GM21786 (cell line): ENCODE data around the gene HSF4.

Source experiments
- ATAC-seq: cut with Tn5 transposase; IDR thresholded peaks from one replicate; pipeline ENCODE4 v1.9.1; 2021; ENCODE audit not compliant: unreplicated experiment

HSF4 gene

DNA sequence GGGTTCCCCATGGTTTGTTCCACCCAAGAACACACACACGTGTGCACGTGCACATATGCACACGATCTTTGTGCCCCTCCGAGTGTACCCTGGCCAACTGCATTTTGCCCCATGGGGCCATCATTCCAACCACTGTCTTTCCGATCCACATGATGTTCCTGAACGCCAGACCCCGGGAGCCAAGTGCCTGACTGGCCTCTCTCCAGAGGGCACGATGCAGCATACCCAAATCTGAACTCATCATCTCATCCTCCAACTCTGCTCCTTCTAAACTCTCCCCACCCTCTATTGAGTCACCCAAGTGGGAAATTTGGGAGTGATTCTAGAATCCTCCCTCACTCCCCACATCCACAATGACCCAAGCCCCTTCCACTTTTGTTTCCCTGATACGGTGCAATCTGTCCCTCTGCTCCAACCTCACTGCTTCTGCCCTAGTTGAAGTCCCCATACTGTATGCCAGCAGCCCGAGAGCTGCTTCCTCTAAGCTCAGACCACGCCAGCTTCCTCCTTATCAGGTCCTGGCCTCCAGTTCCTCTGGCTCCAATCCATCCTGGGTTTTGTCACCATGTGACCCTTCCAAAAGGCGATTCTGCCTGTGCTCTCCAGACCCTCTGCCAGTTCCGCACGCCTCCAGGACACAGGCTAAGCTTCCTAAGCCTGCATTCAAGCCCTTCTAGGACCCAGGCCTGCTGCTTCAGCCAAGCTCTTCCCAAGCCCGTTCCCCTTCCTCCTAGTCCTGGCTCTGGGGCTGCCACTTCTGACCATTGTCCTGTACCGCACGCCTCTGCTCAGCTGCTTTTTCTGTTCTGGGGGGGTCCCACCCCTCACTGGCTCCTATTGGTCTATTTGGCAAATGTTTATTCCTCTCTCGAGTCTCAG lies 52.3 kb downstream of the HSF4 start:
- no peak for ATAC-seq
